K562 (cell line): ENCODE data around the gene TRIO. TPM values are rescaled to one million over a fixed set of nuclear protein-coding genes. Genes with fewer than 3 reads are reported as not detected.

ENCODE experiments used
- ATAC-seq: fragments of 200-7000 bp; cut with Tn5 transposase; 3 replicates; pipeline ENCODE4 v1.9.1; 2020; ENCODE audit warnings: moderate library complexity
- BruUV-seq: library from RNA; stranded (reverse); fragments of 400-500 nt; replicated peaks from 2 replicates; lab custom pipeline; 2021; lab: Mats Ljungman, UMichigan
- CTCF ChIA-PET: fragments of 300-600 bp; formaldehyde crosslinking; extraction: SDS; loops from one replicate; lab custom pipeline; 2021; ENCODE audit warnings: low intra/inter-chr PET ratio; lab: Yijun Ruan, JAX
- POLR2A ChIA-PET: fragments of 300-600, 350-650 bp; sonication (Branson Sonifier 250); formaldehyde crosslinking; extraction: SDS; loops from one replicate; lab custom pipeline; 2021; ENCODE audit warnings: antibody characterized with exemption, inconsistent platforms; lab: Yijun Ruan, JAX
- DNase-seq, 4 experiments: peaks; one replicate each; pipeline versions ENCODE4 v3.0.0 to v3.0.0-alpha.2; 2011 to 2018; ENCODE audit warnings: low spot score in 3 of 4, mixed read lengths in 3 of 4; ENCODE audit errors: extremely low read depth in 1 of 4
- FAIRE-seq: peaks from 2 replicates; lab custom pipeline; 2011; peaks lifted over from hg19 to GRCh38; lab: Jason Lieb, UNC
- H2AFZ ChIP-seq: 2 replicates; pipeline ENCODE4 v1.6.0; 2011; ENCODE audit warnings: low read depth, low read length, control low read depth, inconsistent platforms
- H3K27ac ChIP-seq: fragments of 200-600 bp; 3 replicates; pipeline ENCODE4 v1.8.0; 2011; ENCODE audit warnings: low read depth, mild to moderate bottlenecking, control low read depth, inconsistent platforms, low read length, moderate library complexity, mixed read lengths; ENCODE audit errors: extremely low read depth
- H3K27me3 ChIP-seq, 2 experiments: fragments of 300-600 bp in 1 of 2; 2 replicates in 1 of 2; 3 replicates in 1 of 2; pipeline versions ENCODE4 v1.6.0 to v1.8.0; 2011; ENCODE audit warnings: inconsistent platforms in 2 of 2, low read length in 2 of 2, mild to moderate bottlenecking in 1 of 2, mixed read lengths in 1 of 2, moderate library complexity in 1 of 2; ENCODE audit not compliant: control insufficient read depth in 2 of 2, insufficient read depth in 2 of 2
- H3K36me3 ChIP-seq: fragments of 300-600 bp; 3 replicates; pipeline ENCODE4 v1.8.0; 2011; ENCODE audit warnings: mild to moderate bottlenecking, low read length, inconsistent platforms; ENCODE audit not compliant: control insufficient read depth, insufficient read depth
- H3K4me1 ChIP-seq, 2 experiments: fragments of 200-600 bp in 1 of 2; replicated peaks in 1 of 2; 2 replicates in 1 of 2; 3 replicates in 1 of 2; pipeline versions ENCODE4 v1.5.1 to v1.8.0; 2011; ENCODE audit warnings: inconsistent platforms in 2 of 2, low read length in 2 of 2, mild to moderate bottlenecking in 1 of 2, mixed read lengths in 1 of 2, moderate library complexity in 1 of 2; ENCODE audit not compliant: control insufficient read depth in 2 of 2, insufficient read depth in 2 of 2
- H3K4me2 ChIP-seq: 2 replicates; pipeline ENCODE4 v1.6.1; 2011; ENCODE audit warnings: low read length, control low read depth, inconsistent platforms, mixed read lengths; ENCODE audit not compliant: insufficient read depth
- H3K4me3 ChIP-seq: fragments of 200-600 bp; sonication (generic), shearing (Covaris generic); 2 replicates; pipeline ENCODE4 v1.5.1; 2016; ENCODE audit warnings: control low read depth, inconsistent platforms
- H3K79me2 ChIP-seq: fragments of 200-600 bp; 3 replicates; pipeline ENCODE4 v1.8.0; 2011; ENCODE audit warnings: low read length, inconsistent platforms; ENCODE audit not compliant: control insufficient read depth, insufficient read depth
- H3K9ac ChIP-seq, 2 experiments: 2 replicates each; pipeline versions ENCODE4 v1.6.0 to v1.6.1; 2011; ENCODE audit warnings: low read depth in 2 of 2, low read length in 2 of 2, control low read depth in 1 of 2, inconsistent platforms in 1 of 2, mild to moderate bottlenecking in 1 of 2, mixed read lengths in 1 of 2; ENCODE audit not compliant: insufficient read depth in 1 of 2
- H3K9me1 ChIP-seq: one replicate; pipeline ENCODE4 v1.6.0; 2011; ENCODE audit warnings: inconsistent platforms, mild to moderate bottlenecking, low read length, moderate library complexity; ENCODE audit not compliant: control insufficient read depth, insufficient read depth
- H3K9me3 ChIP-seq: replicated peaks from 2 replicates; pipeline ENCODE4 v1.5.1; 2011; ENCODE audit warnings: low read depth, low read length, inconsistent platforms; ENCODE audit not compliant: control insufficient read depth, insufficient read depth
- H4K20me1 ChIP-seq: replicated peaks from 2 replicates; pipeline ENCODE4 v1.6.1; 2011; ENCODE audit warnings: low read length, inconsistent platforms, mixed read lengths; ENCODE audit not compliant: control insufficient read depth, insufficient read depth
- ELF1 ChIP-seq: fragments of 200-800 bp; sonication (Bioruptor generic); IDR thresholded peaks from 2 replicates; pipeline ENCODE4 v1.6.1; 2016; ENCODE audit warnings: missing genetic modification characterization, missing compliant biosample characterization
- ELF4 ChIP-seq: fragments of 450-650 bp; formaldehyde crosslinking; IDR thresholded peaks from 2 replicates; pipeline ENCODE4 v1.4.0; 2022; ENCODE audit warnings: missing genetic modification characterization
- GTF3C2 ChIP-seq: IDR thresholded peaks from 3 replicates; pipeline ENCODE4 v1.6.1; 2011; ENCODE audit warnings: borderline replicate concordance, mild to moderate bottlenecking, moderate library complexity; ENCODE audit not compliant: insufficient read length; ENCODE audit errors: extremely low read depth
- HNRNPL ChIP-seq: fragments of 200-400 bp; formaldehyde crosslinking; IDR thresholded peaks from 2 replicates; pipeline ENCODE4 v1.6.1; 2017; ENCODE audit warnings: low read depth, mild to moderate bottlenecking, low read length
- KDM4B ChIP-seq, 2 experiments: fragments of 450-650 bp in 1 of 2; sonication (generic) in 1 of 2; IDR thresholded peaks; 2 replicates each; pipeline ENCODE4 v1.6.1; 2016 to 2017; ENCODE audit warnings: borderline replicate concordance in 2 of 2, antibody characterized with exemption in 1 of 2, low read depth in 1 of 2, mild to moderate bottlenecking in 1 of 2
- NBN ChIP-seq: fragments of 450-650 bp; IDR thresholded peaks from 2 replicates; pipeline ENCODE4 v1.6.1; 2016; ENCODE audit warnings: low read depth, mild to moderate bottlenecking
- RCOR1 ChIP-seq, 2 experiments: IDR thresholded peaks; 2 replicates each; pipeline ENCODE4 v1.6.1; 2012; ENCODE audit warnings: low read depth in 2 of 2, low read length in 2 of 2, borderline replicate concordance in 1 of 2, improper control_type of control experiment in 1 of 2
- SRSF7 ChIP-seq: fragments of 200-400 bp; formaldehyde crosslinking; optimal IDR thresholded peaks from 2 replicates; pipeline ENCODE3; 2017; ENCODE audit warnings: mild to moderate bottlenecking, low read depth, low read length
- ZNF445 ChIP-seq: fragments of 250-450 bp; sonication (Bioruptor Pico); IDR thresholded peaks from 2 replicates; pipeline ENCODE4 v1.4.0; 2020; ENCODE audit warnings: low read depth, mild to moderate bottlenecking, moderate library complexity
- WGBS: fragments of 100-300 bp; shearing (Covaris generic); methylation state at CpG from one replicate; pipeline ENCODE4 v1.1.6; 2016; ENCODE audit warnings: low coverage, mixed read lengths; ENCODE audit not compliant: insufficient coverage; ENCODE audit errors: missing lambda C conversion rate; 5-methylcytosine and 5-hydroxymethylcytosine counted together
- in situ Hi-C: fragments of 300-500 bp; cut with MboI; formaldehyde crosslinking; loops from 4 replicates; pipeline ENCODE4 v1.15.0; 2018; ENCODE audit warnings: inconsistent platforms, mixed read lengths
- intact Hi-C: fragments of 100-400 bp; cut with micrococcal nuclease; formaldehyde crosslinking; loops from 2 replicates; pipeline ENCODE4 v1.14.2; 2022
- polyA plus RNA-seq, 8 experiments: library from polyadenylated mRNA; depleted of rRNA in 4 of 8; stranded (reverse) in 5 of 8; unstranded in 3 of 8; fragments of >200 nt; fragmentation: Nextera tagmentation in 2 of 8; fragmentation: Illumina TruSeq in 1 of 8; extraction: Ambion mirVana in 2 of 8; extraction: Trizol in 1 of 8; gene quantifications; 2 replicates each; pipeline versions ENCODE4 v1.2.1 to v1.2.3, GENCODE V29; 2011 to 2014; ENCODE audit warnings: inconsistent platforms in 1 of 8, missing spikeins in 1 of 8
- total RNA-seq, 7 experiments: library from RNA; depleted of rRNA in 6 of 7; stranded (reverse); fragments of >200 nt in 6 of 7; fragmentation: Illumina TruSeq in 2 of 7; extraction: Trizol in 2 of 7; gene quantifications; 2 replicates each; pipeline versions ENCODE4 v1.2.1 to v1.2.3, GENCODE V29; 2011 to 2021; ENCODE audit warnings: low replicate concordance in 1 of 7

TRIO gene
- total and polyA plus RNA-seq, 9 of the 15 experiments (the other 6 are each of a cell fraction or from before 2014, with no cell fraction given), result 0.24 to 5.0 (median 1.1) TPM

- Histone ChIP-seq H3K4me1 (no peaks in the 10 kb centered on the region), H3K27ac (no peak overlapping the region), H3K27me3 (peaks cover 0 to 4% of the 10 kb centered on the region in 2 experiments; a peak in 1 of 5 replicates), H3K36me3 (no peaks in the 10 kb centered on the region), H3K4me3 (no peak overlapping the region), H3K79me2 (no peaks in the 10 kb centered on the region), H2AFZ (no peak overlapping the region), H3K9me1 (no peaks in the 10 kb centered on the region), H3K4me2 (no peak overlapping the region), H3K9ac (no peak overlapping the region), H3K9me3 (no peaks in the 10 kb centered on the region), H4K20me1 (no peaks in the 10 kb centered on the region)
- no peak for ATAC-seq
- CTCF ChIA-PET, result no interaction called here
- WGBS, result 0% methylated on average over 1 of the region's 1 CpG
- no peak for FAIRE-seq
- POLR2A ChIA-PET, result no interaction called here
- intact Hi-C loops, result no loop called here
- no peak for DNase-seq
- in situ Hi-C loops, result no loop called here
- TF ChIP-seq RCOR1 (IDR thresholded peaks at IDR 0.05; ENCODE audit: borderline replicate concordance in 1 of 2, low read depth in 2 of 2, low read length in 2 of 2), result no peak
- no peak for TF ChIP-seq KDM4B (IDR thresholded peaks at IDR 0.05; ENCODE audit: borderline replicate concordance in 2 of 2, low read depth in 1 of 2)
- no peak for TF ChIP-seq GTF3C2
- TF ChIP-seq ZNF445 (CRISPR knock-in tag), result no peak
- TF ChIP-seq ELF4 (CRISPR knock-in tag), result no peak
- no peak for TF ChIP-seq HNRNPL
- TF ChIP-seq NBN, result no peak
- TF ChIP-seq ELF1 (tag), result no peak
- TF ChIP-seq SRSF7, result no peak
- BruUV-seq, result no TSS peak
These were observed 21.6 kb upstream of the TRIO start for GRCh38 chr5:14121552-14121951.
